ENCODE data around the gene MEGF9.
"Not testable (repeated sequence)": the region's sequence is repeated elsewhere in the genome, so short reads cannot be mapped to it uniquely, and the experiment has no call there.

The MEGF9 gene

GRCh38 chr9:120659676-120660075 lies 54.6 kb downstream of the MEGF9 start:
- H3K27me3 ChIP-seq (ENCODE audit: control insufficient read depth, insufficient read depth, low read length) = no peaks in the 10 kb centered on the region
- H3K4me1 ChIP-seq (ENCODE audit: control insufficient read depth, insufficient read depth, low read length) = no peaks in the 10 kb centered on the region
- no peak overlapping the region for H3K9ac ChIP-seq (ENCODE audit: low read length)
- H3K36me3 ChIP-seq (ENCODE audit: control insufficient read depth, insufficient read depth, low read length) = no peaks in the 10 kb centered on the region
- H3K4me3 ChIP-seq (ENCODE audit: low read length) = no peak overlapping the region
- H3K27ac ChIP-seq (ENCODE audit: low read depth, low read length) = no peak overlapping the region

- H3K9ac ChIP-seq (ENCODE audit: low read length) = no peak overlapping the region
- no peak overlapping the region for H3K27ac ChIP-seq (ENCODE audit: low read depth, low read length)
- H3K4me1 ChIP-seq (ENCODE audit: control insufficient read depth, insufficient read depth, low read length) = no peaks in the 10 kb centered on the region
These were observed 55.1 kb downstream of the MEGF9 start for GRCh38 chr9:120659209-120659608.

GRCh38 chr9:120655005-120655622 lies 59.2 kb downstream of the MEGF9 start:
- Histone ChIP-seq H3K4me3 (ENCODE audit: low read length) (no peak overlapping the region), H3K36me3 (ENCODE audit: control insufficient read depth, insufficient read depth, low read length) (no peaks in the 10 kb centered on the region), H3K27ac (ENCODE audit: low read depth, low read length) (no peak overlapping the region), H3K27me3 (ENCODE audit: control insufficient read depth, insufficient read depth, low read length) (no peaks in the 10 kb centered on the region), H3K9ac (ENCODE audit: low read length) (no peak overlapping the region), H3K4me1 (ENCODE audit: control insufficient read depth, insufficient read depth, low read length) (no peaks in the 10 kb centered on the region)

More at GRCh38 chr9:120659209-120659608, 55.1 kb downstream of the MEGF9 start:
- H3K27me3 ChIP-seq (ENCODE audit: control insufficient read depth, insufficient read depth, low read length) = no peaks in the 10 kb centered on the region
- H3K4me3 ChIP-seq (ENCODE audit: low read length) = no peak overlapping the region
- no peaks in the 10 kb centered on the region for H3K36me3 ChIP-seq (ENCODE audit: control insufficient read depth, insufficient read depth, low read length)

- H3K27ac ChIP-seq (ENCODE audit: low read depth, low read length) = no peak overlapping the region
- H3K27me3 ChIP-seq (ENCODE audit: control insufficient read depth, insufficient read depth, low read length) = no peaks in the 10 kb centered on the region
- H3K4me1 ChIP-seq (ENCODE audit: control insufficient read depth, insufficient read depth, low read length) = no peaks in the 10 kb centered on the region
- H3K4me3 ChIP-seq (ENCODE audit: low read length) = no peak overlapping the region
- no peaks in the 10 kb centered on the region for H3K36me3 ChIP-seq (ENCODE audit: control insufficient read depth, insufficient read depth, low read length)
- H3K9ac ChIP-seq (ENCODE audit: low read length) = no peak overlapping the region
These were observed 60.0 kb downstream of the MEGF9 start for GRCh38 chr9:120654272-120654671.

GRCh38 chr9:120653762-120654161 lies 60.5 kb downstream of the MEGF9 start:
- no peaks in the 10 kb centered on the region for H3K4me1 ChIP-seq (ENCODE audit: control insufficient read depth, insufficient read depth, low read length)
- H3K27ac ChIP-seq (ENCODE audit: low read depth, low read length) = no peak overlapping the region
- no peaks in the 10 kb centered on the region for H3K27me3 ChIP-seq (ENCODE audit: control insufficient read depth, insufficient read depth, low read length)
- no peaks in the 10 kb centered on the region for H3K36me3 ChIP-seq (ENCODE audit: control insufficient read depth, insufficient read depth, low read length)
- H3K4me3 ChIP-seq (ENCODE audit: low read length) = no peak overlapping the region
- H3K9ac ChIP-seq (ENCODE audit: low read length) = no peak overlapping the region

- Histone ChIP-seq H3K4me1 (ENCODE audit: control insufficient read depth, insufficient read depth, low read length) (no peaks in the 10 kb centered on the region), H3K27ac (ENCODE audit: low read depth, low read length) (no peak overlapping the region), H3K36me3 (ENCODE audit: control insufficient read depth, insufficient read depth, low read length) (no peaks in the 10 kb centered on the region), H3K4me3 (ENCODE audit: low read length) (no peak overlapping the region), H3K27me3 (ENCODE audit: control insufficient read depth, insufficient read depth, low read length) (no peaks in the 10 kb centered on the region), H3K9ac (ENCODE audit: low read length) (no peak overlapping the region)
These were observed 61.3 kb downstream of the MEGF9 start for GRCh38 chr9:120652934-120653333.

GRCh38 chr9:120650352-120650751 lies 63.9 kb downstream of the MEGF9 start:
- Histone ChIP-seq H3K27me3 (ENCODE audit: control insufficient read depth, insufficient read depth, low read length) (no peaks in the 10 kb centered on the region), H3K27ac (ENCODE audit: low read depth, low read length) (no peak overlapping the region), H3K4me1 (ENCODE audit: control insufficient read depth, insufficient read depth, low read length) (no peaks in the 10 kb centered on the region), H3K4me3 (ENCODE audit: low read length) (no peak overlapping the region), H3K36me3 (ENCODE audit: control insufficient read depth, insufficient read depth, low read length) (no peaks in the 10 kb centered on the region), H3K9ac (ENCODE audit: low read length) (no peak overlapping the region)

GRCh38 chr9:120648581-120649197 lies 65.6 kb downstream of the MEGF9 start:
- H3K4me3 ChIP-seq (ENCODE audit: low read length) = no peak overlapping the region
- no peak overlapping the region for H3K9ac ChIP-seq (ENCODE audit: low read length)
- H3K27ac ChIP-seq (ENCODE audit: low read depth, low read length) = no peak overlapping the region

GRCh38 chr9:120646948-120647347 lies 67.3 kb downstream of the MEGF9 start:
- no peak overlapping the region for H3K27ac ChIP-seq (ENCODE audit: low read depth, low read length)
- no peak overlapping the region for H3K9ac ChIP-seq (ENCODE audit: low read length)
- no peaks in the 10 kb centered on the region for H3K27me3 ChIP-seq (ENCODE audit: control insufficient read depth, insufficient read depth, low read length)
- no peaks in the 10 kb centered on the region for H3K36me3 ChIP-seq (ENCODE audit: control insufficient read depth, insufficient read depth, low read length)
- no peaks in the 10 kb centered on the region for H3K4me1 ChIP-seq (ENCODE audit: control insufficient read depth, insufficient read depth, low read length)
- no peak overlapping the region for H3K4me3 ChIP-seq (ENCODE audit: low read length)

More at GRCh38 chr9:120648581-120649197, 65.6 kb downstream of the MEGF9 start:
- H3K4me1 ChIP-seq (ENCODE audit: control insufficient read depth, insufficient read depth, low read length) = no peaks in the 10 kb centered on the region
- no peaks in the 10 kb centered on the region for H3K27me3 ChIP-seq (ENCODE audit: control insufficient read depth, insufficient read depth, low read length)
- H3K36me3 ChIP-seq (ENCODE audit: control insufficient read depth, insufficient read depth, low read length) = no peaks in the 10 kb centered on the region

- H3K4me1 ChIP-seq (ENCODE audit: control insufficient read depth, insufficient read depth, low read length) = no peaks in the 10 kb centered on the region
- H3K27me3 ChIP-seq (ENCODE audit: control insufficient read depth, insufficient read depth, low read length) = no peaks in the 10 kb centered on the region
- no peaks in the 10 kb centered on the region for H3K36me3 ChIP-seq (ENCODE audit: control insufficient read depth, insufficient read depth, low read length)
- no peak overlapping the region for H3K27ac ChIP-seq (ENCODE audit: low read depth, low read length)
- H3K4me3 ChIP-seq (ENCODE audit: low read length) = no peak overlapping the region
- H3K9ac ChIP-seq (ENCODE audit: low read length) = no peak overlapping the region
These were observed 68.5 kb downstream of the MEGF9 start for GRCh38 chr9:120645760-120646159.

- Histone ChIP-seq H3K36me3 (ENCODE audit: control insufficient read depth, insufficient read depth, low read length) (no peaks in the 10 kb centered on the region), H3K9ac (ENCODE audit: low read length) (no peak overlapping the region), H3K27ac (ENCODE audit: low read depth, low read length) (no peak overlapping the region)
These were observed 71.2 kb downstream of the MEGF9 start for GRCh38 chr9:120643061-120643460.

GRCh38 chr9:120642129-120642770 lies 72.0 kb downstream of the MEGF9 start:
- Histone ChIP-seq H3K27me3 (ENCODE audit: control insufficient read depth, insufficient read depth, low read length) (no peaks in the 10 kb centered on the region), H3K9ac (ENCODE audit: low read length) (no peak overlapping the region), H3K27ac (ENCODE audit: low read depth, low read length) (no peak overlapping the region), H3K36me3 (ENCODE audit: control insufficient read depth, insufficient read depth, low read length) (no peaks in the 10 kb centered on the region), H3K4me3 (ENCODE audit: low read length) (no peak overlapping the region), H3K4me1 (ENCODE audit: control insufficient read depth, insufficient read depth, low read length) (no peaks in the 10 kb centered on the region)

More at GRCh38 chr9:120643061-120643460, 71.2 kb downstream of the MEGF9 start:
- H3K27me3 ChIP-seq (ENCODE audit: control insufficient read depth, insufficient read depth, low read length) = no peaks in the 10 kb centered on the region
- no peak overlapping the region for H3K4me3 ChIP-seq (ENCODE audit: low read length)
- no peaks in the 10 kb centered on the region for H3K4me1 ChIP-seq (ENCODE audit: control insufficient read depth, insufficient read depth, low read length)

GRCh38 chr9:120640874-120641273 lies 73.4 kb downstream of the MEGF9 start:
- H3K4me3 ChIP-seq (ENCODE audit: low read length); H3K27me3 ChIP-seq (ENCODE audit: control insufficient read depth, insufficient read depth, low read length); H3K4me1 ChIP-seq (ENCODE audit: control insufficient read depth, insufficient read depth, low read length); H3K27ac ChIP-seq (ENCODE audit: low read depth, low read length); H3K36me3 ChIP-seq (ENCODE audit: control insufficient read depth, insufficient read depth, low read length); H3K9ac ChIP-seq (ENCODE audit: low read length): not testable (repeated sequence)

Measured in rectal smooth muscle tissue (tissue), 1 donor.